KOPT-K1 (cell line): ENCODE data around the gene IQSEC3.
"Not testable (repeated sequence)": the region's sequence is repeated elsewhere in the genome, so short reads cannot be mapped to it uniquely, and the experiment has no call there.

Experiments used
- H3K27ac ChIP-seq: fragments of 200-600 bp; sonication (generic); 2 replicates; pipeline ENCODE4 v1.5.1; 2016; ENCODE audit warnings: antibody characterized with exemption, mild to moderate bottlenecking, low read depth, low read length; ENCODE audit not compliant: poor library complexity, severe bottlenecking
- H3K36me3 ChIP-seq: fragments of 200-600 bp; sonication (generic); 2 replicates; pipeline ENCODE4 v1.5.1; 2017; ENCODE audit warnings: antibody characterized with exemption, mild to moderate bottlenecking, low read length, moderate library complexity; ENCODE audit not compliant: insufficient read depth
- H3K9me3 ChIP-seq: fragments of 200-600 bp; sonication (generic); 2 replicates; pipeline ENCODE4 v1.5.1; 2017; ENCODE audit warnings: antibody characterized with exemption, low read length, mild to moderate bottlenecking; ENCODE audit not compliant: insufficient read depth, poor library complexity, severe bottlenecking

The IQSEC3 gene

DNA sequence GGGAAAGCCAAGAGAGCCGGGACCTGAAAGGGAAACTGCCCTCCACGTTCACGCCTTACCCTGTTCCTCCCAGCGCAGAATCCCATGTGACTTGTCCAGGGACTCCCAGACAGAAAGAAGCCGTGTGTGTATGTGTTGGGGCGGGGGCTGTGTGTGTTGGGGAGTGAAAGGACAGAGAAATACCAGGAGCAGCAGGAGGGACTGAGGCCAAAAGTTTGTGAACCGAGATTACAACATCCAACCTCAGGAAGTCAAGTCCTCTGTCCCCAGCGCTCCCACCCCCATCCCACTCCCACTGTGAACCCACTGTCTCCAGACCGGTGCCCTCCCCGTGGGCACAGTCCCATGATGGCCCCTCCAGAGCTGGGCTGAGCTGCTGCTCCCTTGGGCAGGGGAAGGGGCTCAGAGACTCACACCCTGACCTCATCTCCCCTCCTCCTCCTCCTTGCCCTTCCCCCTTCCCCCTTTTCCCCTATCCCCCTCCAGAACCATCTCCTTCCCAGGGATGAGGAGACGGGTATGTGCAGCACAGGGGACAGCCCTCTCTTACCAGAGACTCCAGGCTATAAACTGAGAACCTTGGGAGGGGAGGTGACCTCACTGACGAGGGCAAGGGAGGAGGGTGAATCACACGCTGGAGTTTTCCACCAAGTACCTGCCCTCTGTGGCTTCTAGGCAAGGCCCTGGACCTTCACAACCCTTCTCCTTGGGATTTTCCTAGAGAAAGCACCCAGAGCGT lies 147.6 kb downstream of the IQSEC3 start, which contains the start of gene SLC6A12:
Gene SLC6A12 (minus strand): TSS at position 155 of the 739 bp plus-strand sequence. CDS start 4,171 bp downstream, outside the sequence.
- Histone ChIP-seq H3K27ac (no peak within 1 kb of the TSS), H3K9me3 (no peaks in the 10 kb centered on the region), H3K36me3 (no peaks in the 10 kb centered on the region)

DNA sequence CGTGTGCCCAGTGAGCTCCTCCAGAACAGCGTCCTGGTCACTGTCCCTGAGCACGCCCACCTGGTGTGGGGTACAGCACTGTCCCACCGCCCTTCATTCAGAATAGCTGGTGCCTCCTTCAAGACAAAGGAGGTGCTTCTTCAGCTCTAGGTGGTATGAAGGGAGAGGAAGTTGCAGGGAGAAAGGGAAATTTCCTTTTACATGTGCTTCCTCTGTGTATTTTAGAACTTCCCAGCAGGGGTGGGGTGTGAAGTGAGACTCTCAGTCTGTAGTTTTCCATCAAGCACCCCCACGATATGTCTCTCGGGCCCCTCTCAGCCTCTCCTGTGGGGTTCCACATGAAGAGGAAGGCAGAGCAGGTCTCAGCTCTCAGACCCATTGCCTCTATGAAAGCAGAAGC lies 148.5 kb downstream of the IQSEC3 start:
- Histone ChIP-seq H3K9me3 (no peaks in the 10 kb centered on the region), H3K27ac (no peak overlapping the region), H3K36me3 (no peaks in the 10 kb centered on the region)

DNA sequence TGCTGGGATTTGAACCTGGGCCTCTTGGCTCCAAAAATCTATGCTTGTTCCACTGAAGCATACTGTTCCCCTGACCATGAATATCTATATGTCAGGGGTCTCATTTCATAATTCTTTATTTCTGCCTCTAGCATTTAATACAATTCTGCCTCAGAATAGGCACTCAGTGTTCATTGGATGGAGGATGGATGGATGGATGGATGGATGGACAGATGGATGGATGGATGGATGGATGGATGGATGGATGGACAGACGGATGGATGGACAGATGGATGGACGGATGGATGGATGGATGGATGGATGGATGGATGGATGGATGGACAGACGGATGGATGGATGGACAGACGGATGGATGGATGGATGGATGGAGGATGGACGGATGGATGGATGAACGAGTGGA lies 150.5 kb downstream of the IQSEC3 start:
- not testable (repeated sequence) for H3K36me3 ChIP-seq, H3K27ac ChIP-seq, H3K9me3 ChIP-seq

DNA sequence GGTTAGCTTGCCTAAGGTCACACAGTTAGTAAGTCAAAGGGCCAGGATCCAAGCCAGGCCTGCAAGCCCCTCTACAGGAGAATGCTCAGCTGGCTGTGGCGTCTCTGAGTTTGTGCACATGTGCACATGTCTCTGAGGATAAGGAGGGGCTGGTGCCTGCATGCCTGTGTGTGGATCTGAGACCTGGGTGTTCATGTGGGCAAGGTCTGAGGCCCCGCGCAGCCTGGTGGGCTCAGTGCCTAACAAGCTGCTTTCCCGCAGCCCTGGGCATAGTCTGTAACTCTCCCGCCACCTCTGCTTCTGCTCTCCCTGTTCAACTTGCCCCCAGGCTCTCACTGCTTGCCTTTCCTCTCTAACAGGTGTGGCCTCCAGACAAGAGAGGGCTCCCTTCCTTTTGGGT lies 151.7 kb downstream of the IQSEC3 start:
- Histone ChIP-seq H3K9me3 (no peaks in the 10 kb centered on the region), H3K36me3 (no peaks in the 10 kb centered on the region)

DNA sequence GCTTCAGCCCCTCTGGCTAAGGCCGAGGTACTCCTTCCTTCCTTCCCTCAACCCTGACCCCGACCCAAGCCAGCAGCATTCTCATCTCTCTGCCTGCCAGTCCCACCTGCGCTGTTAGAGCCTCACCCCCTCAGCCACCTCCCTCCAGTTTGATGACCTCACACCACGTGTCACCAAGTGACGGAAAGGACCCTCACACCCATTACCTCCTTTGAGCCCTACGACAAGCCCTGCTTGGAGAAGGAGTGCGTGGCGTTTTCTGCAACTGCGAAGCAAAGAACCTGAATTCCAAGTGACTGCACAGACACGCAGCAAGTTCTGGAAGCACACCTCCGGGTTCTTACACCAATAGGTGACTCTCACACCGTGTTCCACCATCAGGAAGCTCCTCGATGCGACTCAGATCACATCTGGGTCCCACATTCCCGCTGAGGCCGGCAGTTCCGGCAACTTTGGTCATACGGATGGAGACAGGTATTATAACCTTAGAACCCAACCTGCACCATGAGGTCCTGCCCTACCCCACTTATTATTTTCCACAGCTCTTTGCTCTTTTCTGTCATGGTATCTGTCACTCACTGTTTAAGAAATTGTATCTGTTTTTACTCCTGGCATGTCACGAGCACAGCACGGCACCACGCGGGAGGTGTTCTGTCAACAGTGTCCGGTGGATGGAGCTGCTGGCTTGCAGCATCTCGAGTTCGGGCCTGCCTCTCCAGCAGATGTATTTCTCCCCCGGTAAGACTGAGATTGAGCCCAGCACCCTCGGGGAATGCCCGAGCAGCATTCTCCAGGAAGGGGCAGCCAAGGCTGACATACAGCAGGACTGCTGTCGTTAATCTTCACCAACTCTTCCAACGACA lies 152.4 kb downstream of the IQSEC3 start:
- Histone ChIP-seq H3K27ac (no peak overlapping the region), H3K36me3 (no peaks in the 10 kb centered on the region), H3K9me3 (no peaks in the 10 kb centered on the region)

More for the DNA sequence above, 151.7 kb downstream of the IQSEC3 start:
- H3K27ac ChIP-seq = no peak overlapping the region

DNA sequence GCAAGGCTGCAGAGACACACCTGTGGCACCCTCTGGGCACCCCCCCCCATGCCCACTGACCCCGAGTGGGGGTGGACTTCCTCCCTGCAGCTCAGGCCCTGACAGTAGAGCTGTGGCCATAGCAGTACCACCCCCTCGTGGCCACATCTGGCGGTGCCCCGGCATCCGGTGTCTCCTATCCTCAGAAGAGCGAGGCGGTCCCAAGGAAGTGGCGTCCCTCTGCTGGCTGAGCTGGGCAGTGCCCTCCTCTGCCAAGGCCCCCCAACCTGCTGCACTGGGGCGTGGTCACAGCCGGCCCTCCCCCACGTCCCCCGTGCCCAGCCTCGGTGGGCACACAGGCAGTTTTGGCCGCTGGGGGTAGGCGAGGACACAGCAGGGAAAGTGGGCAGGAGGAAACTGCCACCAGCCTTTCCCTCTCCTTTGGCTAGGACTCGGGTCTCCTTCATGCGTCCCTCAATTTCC lies 153.4 kb downstream of the IQSEC3 start:
- no peak overlapping the region for H3K27ac ChIP-seq
- no peaks in the 10 kb centered on the region for H3K36me3 ChIP-seq
- no peaks in the 10 kb centered on the region for H3K9me3 ChIP-seq

DNA sequence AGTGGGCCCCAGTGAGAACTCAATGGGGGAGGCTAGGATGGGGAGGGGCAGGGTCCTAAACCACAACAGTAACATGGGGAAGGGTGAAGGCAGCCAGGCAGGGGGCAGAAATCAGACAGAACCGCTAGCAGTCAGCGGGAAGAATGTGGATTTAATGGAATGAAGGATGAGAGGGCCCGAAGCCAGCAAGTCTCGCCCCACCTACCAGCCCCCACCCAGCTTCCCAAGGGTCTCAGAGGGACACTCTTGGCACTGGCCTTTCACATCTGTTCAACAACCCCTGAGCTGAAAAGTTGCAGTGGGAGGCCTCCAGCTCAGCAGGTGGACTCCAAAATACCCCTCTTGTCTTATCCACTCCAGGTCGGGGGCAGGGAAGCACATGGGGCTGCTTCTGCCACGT lies 153.9 kb downstream of the IQSEC3 start:
- Histone ChIP-seq H3K9me3 (no peaks in the 10 kb centered on the region), H3K27ac (no peak overlapping the region), H3K36me3 (no peaks in the 10 kb centered on the region)

DNA sequence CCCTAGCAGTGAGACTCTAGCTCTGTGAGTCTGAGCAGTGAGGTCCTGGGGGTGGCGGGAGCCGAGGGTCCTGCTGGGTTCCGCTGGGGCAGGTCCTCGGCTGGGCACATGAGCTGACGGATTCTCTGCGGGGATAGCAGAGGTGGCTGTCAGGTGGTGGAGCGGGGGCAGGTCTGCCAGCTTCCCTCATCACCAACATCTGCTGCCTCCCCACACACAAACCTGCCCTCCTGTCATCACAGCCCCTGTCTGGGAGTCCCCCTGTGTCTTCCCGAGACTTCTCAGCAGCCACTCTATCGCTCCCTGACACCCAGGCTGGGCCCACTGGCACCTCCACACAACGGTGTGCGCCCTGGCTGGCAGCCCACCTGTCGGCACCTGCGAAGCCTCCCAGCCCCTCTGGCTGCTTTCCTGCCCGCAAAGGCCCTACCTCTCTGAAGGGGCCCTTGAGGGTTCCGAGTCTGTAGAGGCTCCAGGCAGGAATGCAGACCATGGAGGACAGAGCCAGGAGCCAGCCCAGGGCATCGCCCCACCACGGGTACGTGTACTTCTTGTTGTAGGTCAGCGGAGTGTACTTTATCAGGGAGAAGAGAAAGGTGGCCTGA lies 154.5 kb downstream of the IQSEC3 start:
- Histone ChIP-seq H3K36me3 (no peaks in the 10 kb centered on the region), H3K9me3 (no peaks in the 10 kb centered on the region), H3K27ac (no peak overlapping the region)

DNA sequence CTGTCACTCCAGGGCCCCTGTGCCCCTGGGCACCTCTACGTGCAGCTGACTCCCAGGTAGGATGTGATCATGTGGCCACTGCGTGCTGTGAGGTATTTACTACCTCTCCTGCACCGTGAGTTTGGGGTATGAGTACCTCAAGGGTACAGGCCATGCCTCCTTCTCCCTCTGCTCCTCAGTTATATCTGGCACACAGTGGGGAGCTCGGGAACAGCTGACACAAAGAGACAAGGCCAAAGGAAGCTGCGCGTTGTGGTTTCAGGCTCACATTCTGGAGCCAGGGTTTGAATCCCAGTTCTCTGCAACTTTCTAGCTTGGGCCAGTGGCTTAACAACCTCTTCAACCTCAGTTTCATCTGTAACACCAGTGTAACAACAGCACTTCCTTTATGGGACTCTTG lies 155.2 kb downstream of the IQSEC3 start:
- Histone ChIP-seq H3K27ac (no peak overlapping the region), H3K36me3 (no peaks in the 10 kb centered on the region), H3K9me3 (no peaks in the 10 kb centered on the region)

DNA sequence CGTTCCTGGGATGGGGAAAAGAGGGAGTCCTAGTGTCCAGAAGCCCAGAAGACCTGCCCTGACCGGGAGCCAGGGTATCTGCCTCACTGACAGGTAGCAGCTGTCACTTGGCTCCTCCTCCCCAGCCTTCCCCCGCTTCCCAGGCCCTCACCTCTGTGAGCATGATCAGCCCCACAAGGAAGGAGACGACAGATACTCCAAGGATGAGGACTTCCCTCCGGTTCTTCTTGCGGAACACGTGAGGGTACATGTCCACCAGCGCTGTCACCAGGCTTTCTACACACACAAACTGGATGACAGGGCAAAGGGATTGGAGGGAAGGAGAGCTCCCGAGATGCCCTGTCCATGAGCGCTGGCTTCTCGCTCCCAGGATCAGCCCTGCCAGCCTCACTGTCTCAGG lies 157.3 kb downstream of the IQSEC3 start:
- no peaks in the 10 kb centered on the region for H3K9me3 ChIP-seq
- no peaks in the 10 kb centered on the region for H3K36me3 ChIP-seq
- no peak overlapping the region for H3K27ac ChIP-seq

DNA sequence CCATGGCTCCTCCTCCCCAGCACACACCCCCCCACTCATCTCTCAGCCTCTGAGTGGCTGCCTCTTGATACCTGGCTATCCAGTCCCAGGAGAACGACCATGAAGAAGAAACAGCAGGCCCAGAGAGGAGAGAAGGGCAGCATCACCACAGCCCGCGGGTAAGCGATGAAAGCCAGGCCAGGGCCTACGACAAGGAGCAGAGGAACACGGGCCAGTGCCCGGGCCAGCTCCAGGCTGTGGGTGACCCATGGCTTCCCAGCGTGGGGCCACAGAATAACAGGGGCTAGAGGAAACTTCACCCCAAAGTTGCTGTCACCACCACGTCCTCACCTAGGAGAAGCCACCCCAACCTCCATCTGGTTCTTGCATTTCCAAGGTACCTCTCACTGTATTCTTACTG lies 157.8 kb downstream of the IQSEC3 start:
- H3K27ac ChIP-seq = no peak overlapping the region
- H3K36me3 ChIP-seq = no peaks in the 10 kb centered on the region
- no peaks in the 10 kb centered on the region for H3K9me3 ChIP-seq

DNA sequence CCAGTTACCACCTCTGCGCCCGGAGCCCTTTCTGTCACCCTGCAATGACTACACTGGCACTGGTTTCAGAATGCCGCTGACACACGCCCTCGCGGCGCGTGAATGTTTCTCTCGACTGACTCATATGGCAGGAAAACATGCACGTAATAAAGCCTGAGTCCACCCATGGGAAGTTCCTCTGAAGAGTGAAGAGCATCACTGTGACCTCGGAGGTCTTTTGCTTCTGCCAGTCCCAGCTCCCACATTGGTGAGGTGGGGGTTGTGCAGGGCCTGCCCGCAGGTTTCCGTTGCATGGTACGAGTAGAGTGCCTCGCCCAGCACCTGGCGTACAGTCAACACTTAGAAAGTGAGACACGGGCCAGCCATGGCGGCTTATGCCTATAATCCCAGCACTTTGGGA lies 158.4 kb downstream of the IQSEC3 start:
- no peaks in the 10 kb centered on the region for H3K9me3 ChIP-seq
- H3K27ac ChIP-seq = no peak overlapping the region
- no peaks in the 10 kb centered on the region for H3K36me3 ChIP-seq

DNA sequence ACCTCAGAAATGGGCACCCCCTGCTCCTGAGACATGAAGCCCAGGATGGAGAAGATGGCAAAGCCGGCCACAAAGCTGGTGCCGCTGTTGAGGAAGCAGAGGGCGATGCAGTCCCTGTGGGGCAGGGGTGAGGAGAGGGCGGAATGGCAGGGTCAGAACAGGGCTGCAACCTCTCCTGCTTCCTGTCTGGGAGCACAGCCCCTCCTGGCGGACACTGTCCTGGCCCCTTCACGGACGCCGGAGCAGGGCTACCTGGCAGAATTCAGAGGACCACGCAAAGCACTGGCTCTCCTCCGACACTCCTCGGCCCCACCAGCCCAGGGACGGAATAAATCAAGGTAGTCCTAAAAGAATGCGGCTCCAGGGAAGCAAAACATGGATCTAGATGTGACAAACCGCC lies 159.8 kb downstream of the IQSEC3 start:
- Histone ChIP-seq H3K27ac (no peak overlapping the region), H3K9me3 (no peaks in the 10 kb centered on the region), H3K36me3 (no peaks in the 10 kb centered on the region)

DNA sequence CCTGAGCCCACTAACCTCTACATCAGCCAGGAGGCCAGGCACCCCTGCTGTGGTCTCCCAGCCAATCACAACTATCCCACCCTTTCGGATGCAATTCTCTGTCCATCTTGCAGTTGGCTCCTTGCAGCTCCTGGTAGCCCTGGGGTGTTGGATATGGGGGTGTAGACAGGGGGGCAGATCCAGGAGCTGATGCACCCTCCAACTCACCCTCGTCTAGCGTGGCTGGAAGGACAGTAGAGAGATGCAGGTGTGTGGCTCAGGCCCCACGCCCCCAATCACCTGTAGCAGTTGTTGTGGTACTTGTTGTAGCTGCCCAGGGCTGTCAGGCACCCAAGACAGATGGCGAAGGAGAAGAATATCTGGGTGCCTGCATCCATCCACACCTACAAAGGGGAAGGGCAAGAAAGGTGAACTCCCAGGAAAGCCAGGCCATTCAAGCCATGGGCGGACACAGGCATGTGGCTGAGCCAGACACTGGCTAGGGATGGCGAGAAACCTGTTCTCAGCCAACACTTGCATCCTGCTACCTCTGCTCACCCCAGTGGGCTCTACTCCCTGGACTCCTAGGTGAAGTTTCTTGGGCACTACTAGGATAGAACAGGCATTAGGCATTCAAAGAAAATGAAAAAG lies 160.8 kb downstream of the IQSEC3 start:
- Histone ChIP-seq H3K27ac (no peak overlapping the region), H3K9me3 (no peaks in the 10 kb centered on the region), H3K36me3 (no peaks in the 10 kb centered on the region)
